ENCODE data around the gene KRT73.

Gene KRT73

DNA sequence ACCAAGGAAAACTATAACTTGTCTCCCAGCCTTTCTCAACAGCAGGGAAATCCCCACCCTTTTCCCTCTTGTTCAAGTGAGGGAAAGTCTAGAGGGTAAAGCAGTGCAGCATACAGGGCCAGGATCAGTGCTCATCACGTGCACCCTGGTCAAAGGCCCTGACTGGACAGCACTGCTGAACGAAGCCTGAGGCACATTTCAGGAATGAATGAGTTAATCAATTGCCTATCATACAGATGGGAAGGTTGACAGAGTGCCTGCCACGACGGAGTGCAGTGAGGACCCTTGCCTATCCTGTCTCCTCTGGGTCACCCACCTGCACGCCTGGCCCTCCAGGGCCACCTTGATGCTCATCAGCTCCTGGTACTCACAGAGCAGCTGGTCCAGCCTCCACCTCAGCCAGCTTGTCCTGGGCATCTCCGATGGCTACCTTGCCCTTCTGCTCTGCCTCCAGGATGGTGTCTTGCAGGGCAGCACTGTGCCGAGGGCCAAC is 11.7 kb upstream of the KRT73 start:
- no peak for DNase-seq
- in situ Hi-C loops (cut with HindIII; ENCODE audit: low pct_ligation_motif_present, low pct_unique_long_range_greater_than_20kb, low sequenced_read_pairs), result no loop called here

- in situ Hi-C loops (cut with HindIII; ENCODE audit: low pct_ligation_motif_present, low pct_unique_long_range_greater_than_20kb, low sequenced_read_pairs), result no loop called here
- DNase-seq, result no peak
Measured at GRCh38 chr12:52629281-52630007, 11.1 kb upstream of the KRT73 start.

DNA sequence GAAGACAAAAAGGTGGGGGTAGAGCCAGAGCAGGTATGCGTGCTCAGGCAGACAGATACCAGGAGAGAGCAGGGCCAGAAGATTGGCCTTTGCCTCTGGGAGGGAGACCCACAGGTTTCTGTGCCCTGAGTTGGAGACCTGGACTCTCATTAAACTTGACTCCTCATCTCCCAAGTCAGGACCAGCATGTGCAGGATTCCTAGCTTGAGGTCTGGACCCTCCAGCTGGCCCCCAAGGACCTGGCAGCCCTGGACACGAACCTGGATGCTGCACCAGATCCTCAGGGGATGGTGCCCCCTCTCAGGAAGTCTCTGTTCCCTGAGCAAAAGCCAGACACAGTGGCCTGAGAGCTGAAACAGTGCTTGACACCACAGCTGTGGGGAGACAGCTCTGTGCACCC is 10.5 kb upstream of the KRT73 start:
- no peak for DNase-seq
- in situ Hi-C loops (cut with HindIII; ENCODE audit: low pct_ligation_motif_present, low pct_unique_long_range_greater_than_20kb, low sequenced_read_pairs), result no loop called here

DNA sequence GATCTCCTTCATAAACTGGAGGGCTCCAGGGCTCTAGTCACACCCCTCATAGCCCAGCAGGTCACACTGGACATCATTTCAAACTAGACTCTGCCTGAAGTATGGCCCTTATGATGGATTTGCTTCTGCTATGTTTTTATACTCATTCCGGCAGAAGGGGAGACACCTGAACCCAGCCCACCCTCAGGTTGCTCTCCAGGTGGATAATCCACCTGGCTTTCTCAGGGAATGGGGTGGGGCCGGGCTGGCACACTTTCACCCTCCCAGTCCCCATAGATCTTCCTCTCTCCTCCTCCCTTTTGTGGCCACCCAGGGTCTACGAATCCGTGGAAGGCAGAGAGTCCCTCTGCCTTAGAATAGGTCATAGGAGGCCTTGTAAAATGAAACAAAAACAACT is 9.8 kb upstream of the KRT73 start:
- in situ Hi-C loops (cut with HindIII; ENCODE audit: low pct_ligation_motif_present, low pct_unique_long_range_greater_than_20kb, low sequenced_read_pairs), result no loop called here
- no peak for DNase-seq

DNA sequence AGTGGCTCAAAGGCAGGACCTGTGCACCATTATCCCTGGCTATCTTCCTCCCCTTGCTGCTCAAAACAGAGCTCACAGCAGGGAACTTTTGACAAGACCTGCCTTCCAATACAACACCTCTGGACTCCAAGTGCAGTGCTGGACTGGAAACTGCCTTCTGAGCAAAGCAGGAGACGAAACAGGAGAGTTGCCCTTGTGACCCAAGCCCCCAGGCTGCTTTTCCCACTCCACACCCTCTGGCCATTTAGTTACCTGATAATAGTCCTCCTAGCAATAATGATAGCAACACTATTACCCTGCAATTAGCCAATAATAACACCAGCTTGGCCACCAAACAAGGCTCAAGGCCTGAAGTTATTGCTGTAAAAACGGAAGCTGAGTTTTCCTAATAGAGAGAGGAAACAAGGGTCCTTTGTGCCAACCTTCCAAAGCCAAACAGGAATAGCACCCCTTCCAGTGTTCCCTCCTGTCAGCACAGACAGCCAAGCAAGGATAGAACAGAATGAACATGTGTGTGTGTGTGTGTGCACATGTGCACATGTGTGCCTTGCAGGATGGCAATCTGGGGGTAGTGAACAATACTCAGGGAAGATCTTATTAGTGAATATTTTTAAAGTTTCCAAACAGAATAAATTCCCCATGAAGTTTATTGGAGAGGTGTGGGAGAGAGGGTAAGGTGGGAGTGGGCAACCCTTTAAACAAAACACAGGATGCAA is 9.2 kb upstream of the KRT73 start:
- no peak for DNase-seq
- in situ Hi-C loops (cut with HindIII; ENCODE audit: low pct_ligation_motif_present, low pct_unique_long_range_greater_than_20kb, low sequenced_read_pairs), result no loop called here

DNA sequence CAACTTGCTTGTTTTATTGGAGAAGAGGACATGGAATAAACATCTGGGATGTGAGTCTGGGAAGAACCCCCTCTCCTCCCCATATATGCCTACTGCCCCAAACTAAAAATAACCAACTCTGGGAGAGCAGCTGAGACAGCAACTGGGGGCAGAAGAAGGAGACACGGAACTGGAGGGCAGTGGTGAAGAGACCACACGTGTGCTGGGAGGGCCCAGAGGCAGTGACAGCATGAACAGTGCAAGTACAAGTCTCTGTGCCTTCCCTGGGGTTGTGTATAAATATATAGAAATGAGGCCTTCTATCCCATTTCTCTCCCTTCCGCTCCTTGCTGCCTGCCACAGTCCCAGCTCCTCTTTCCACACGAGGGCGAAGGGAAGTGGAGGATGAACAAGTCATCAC is 4.0 kb upstream of the KRT73 start:
- in situ Hi-C loops (cut with HindIII; ENCODE audit: low pct_ligation_motif_present, low pct_unique_long_range_greater_than_20kb, low sequenced_read_pairs), result no loop called here
- no peak for DNase-seq

- in situ Hi-C loops (cut with HindIII; ENCODE audit: low pct_ligation_motif_present, low pct_unique_long_range_greater_than_20kb, low sequenced_read_pairs), result no loop called here
Measured at GRCh38 chr12:52618866-52619265, 507 bp upstream of the KRT73 start.

DNA sequence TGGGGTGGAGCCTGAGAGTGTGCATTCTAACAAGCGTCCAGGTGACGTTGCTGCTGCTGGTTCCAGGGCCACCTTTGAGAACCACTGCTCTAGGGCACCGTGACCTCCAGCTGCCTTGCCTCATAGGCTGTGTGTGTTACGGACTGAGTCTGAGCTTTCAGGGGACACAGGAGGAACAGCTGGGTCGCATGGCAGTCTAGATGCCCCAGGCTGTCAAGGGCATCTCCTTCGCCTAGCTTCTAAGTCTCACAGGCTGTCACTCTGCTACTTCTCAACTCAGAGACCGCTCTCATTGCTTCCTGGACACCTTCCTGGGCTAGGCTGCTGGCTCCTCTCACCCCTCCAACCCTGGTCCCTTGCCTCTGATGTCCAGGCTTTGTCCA is 965 bp downstream of the KRT73 start:
- DNase-seq, result no peak
- in situ Hi-C loops (cut with HindIII; ENCODE audit: low pct_ligation_motif_present, low pct_unique_long_range_greater_than_20kb, low sequenced_read_pairs), result no loop called here

More at GRCh38 chr12:52618866-52619265, 507 bp upstream of the KRT73 start:
- DNase-seq, result no peak

GRCh38 chr12:52616680-52617402 is 1.5 kb downstream of the KRT73 start:
- no peak for DNase-seq
- in situ Hi-C loops (cut with HindIII; ENCODE audit: low pct_ligation_motif_present, low pct_unique_long_range_greater_than_20kb, low sequenced_read_pairs), result no loop called here

GRCh38 chr12:52615912-52616311 is 2.4 kb downstream of the KRT73 start:
- in situ Hi-C loops (cut with HindIII; ENCODE audit: low pct_ligation_motif_present, low pct_unique_long_range_greater_than_20kb, low sequenced_read_pairs), result no loop called here
- DNase-seq, result no peak

- in situ Hi-C loops (cut with HindIII; ENCODE audit: low pct_ligation_motif_present, low pct_unique_long_range_greater_than_20kb, low sequenced_read_pairs), result no loop called here
- no peak for DNase-seq
Measured at GRCh38 chr12:52615208-52615868, 3.0 kb downstream of the KRT73 start.

DNA sequence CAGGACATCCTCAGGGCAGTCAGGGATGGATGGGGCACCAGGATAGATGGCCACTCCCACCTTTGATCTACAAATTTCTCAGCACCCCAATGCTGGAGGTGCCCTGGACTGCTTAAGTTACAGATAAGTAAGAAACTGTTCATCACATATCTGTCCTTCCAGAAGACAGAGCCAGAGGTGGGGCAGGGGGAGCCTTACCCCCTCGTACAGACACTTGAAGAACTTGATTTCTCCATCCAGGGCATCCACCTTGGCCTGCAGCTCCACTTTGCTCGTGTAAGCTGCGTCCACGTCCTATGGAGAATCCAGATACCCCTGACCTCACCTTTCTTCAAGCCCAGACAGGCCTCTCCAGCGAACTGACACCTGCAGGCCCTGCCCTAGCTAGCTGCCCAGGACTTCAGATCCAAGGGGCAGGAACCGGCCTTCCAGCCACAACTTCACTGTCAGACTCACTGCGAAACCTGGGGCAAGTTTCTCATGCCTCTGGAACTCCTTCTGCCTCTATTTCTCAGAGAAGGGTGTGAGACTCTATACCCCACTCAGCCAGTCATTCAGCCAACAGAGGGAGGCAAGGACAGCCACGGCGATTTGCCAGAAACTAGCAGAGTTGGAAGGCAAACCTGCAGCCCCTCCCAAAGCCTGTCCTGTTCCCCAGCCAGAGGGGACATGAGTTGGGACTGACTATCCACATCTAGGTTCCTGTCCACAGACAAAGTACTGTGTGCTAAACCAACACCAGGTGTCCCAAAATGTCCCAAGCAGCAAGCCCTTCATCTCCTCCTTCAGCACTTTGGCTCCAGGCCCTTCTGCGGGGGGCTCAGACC is 3.8 kb downstream of the KRT73 start:
- no peak for DNase-seq
- in situ Hi-C loops (cut with HindIII; ENCODE audit: low pct_ligation_motif_present, low pct_unique_long_range_greater_than_20kb, low sequenced_read_pairs), result no loop called here

DNA sequence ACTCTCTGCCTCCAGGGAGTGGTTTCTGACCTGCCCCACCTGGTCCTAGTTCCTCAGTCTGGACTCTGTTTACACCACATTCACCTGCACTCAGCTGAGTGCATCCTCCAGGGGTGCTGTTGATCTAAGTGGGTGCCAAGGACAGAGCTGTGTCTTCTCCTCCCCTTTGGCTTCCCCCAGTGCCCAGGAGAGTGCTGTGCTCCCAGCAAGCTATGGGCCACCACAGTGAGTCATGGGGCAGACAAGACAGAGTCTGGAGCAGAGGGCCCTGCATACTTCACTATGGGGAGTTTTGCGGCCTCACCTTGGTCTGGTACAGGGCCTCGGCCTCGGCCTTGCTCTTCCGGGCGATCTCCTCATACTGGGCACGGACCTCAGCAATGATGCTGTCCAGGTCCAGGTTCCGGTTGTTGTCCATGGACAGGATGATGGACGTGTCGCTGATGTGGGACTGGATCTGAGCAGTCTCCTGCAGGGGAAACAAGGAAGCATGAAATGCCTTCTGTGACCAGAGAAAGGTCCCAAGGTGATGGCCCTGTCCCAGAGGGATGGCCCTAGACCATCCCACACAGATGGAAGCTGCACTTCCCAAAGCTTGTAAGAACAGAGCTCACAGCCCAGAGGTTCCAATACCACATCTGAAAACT is 4.9 kb downstream of the KRT73 start:
- in situ Hi-C loops (cut with HindIII; ENCODE audit: low pct_ligation_motif_present, low pct_unique_long_range_greater_than_20kb, low sequenced_read_pairs), result no loop called here
- no peak for DNase-seq

DNA sequence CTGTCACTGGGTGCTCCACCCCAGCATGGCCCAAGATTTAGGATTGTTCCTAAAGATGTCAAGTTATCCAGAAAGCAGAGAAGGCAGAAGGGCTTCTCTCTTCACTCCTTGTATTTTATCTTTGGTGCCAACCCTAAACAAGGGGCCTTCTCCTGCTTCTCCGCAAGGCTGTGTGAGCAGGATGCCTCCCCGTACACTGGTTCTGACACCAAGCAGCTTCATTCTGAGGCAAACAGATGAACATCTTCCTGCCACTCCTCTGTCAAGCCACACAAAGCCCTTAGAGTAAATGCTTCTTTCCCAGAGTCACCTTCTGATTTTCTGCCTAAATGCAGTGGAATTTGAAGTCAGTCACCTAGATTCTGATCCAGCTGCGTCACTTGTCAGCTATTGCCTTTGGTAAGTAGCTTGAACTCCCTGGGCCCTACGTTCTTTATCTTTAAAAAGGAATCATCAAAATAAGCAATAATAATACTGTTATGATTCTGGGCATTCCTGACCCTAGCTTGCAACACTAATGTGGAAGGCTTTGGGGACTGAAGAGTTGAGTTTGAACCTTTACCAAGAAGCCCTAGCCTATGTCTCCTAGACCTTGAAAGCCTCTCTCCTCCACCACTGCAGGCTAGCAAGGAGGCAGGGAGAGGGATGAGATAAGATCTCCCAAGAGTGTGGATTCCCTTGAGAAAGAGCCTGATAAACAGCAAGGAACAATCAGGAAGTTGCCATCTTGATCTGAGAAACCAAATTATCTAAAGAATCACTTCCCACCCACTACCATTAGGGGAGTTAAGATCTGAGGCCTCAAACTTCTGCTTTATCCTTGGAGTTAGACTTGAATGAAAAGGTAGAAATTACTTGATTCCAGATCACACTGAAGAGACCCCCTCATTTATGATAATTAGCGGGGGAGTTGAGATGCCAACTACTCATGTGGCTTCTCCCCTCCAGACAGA is 5.7 kb downstream of the KRT73 start:
- in situ Hi-C loops (cut with HindIII; ENCODE audit: low pct_ligation_motif_present, low pct_unique_long_range_greater_than_20kb, low sequenced_read_pairs), result no loop called here
- DNase-seq, result no peak

DNA sequence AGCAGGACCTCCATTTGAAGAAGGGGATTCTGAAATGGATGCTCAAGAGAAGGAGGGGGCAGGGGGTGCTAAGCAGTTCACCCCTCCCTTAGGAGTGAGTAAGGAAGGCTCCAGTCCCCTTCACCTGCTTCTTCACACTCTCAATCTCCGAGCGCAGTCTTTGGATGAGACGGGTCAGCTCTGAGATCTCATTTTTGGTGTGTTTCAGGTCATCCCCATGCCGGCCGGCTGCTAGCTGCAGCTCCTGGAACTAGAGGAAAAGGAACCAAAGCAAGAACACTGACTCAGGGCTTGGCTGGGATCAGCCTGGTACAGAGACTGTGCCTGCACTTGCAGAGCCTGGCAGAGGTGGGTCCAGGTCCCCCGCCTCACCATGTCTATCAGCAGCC is 7.3 kb downstream of the KRT73 start:
- DNase-seq, result no peak
- in situ Hi-C loops (cut with HindIII; ENCODE audit: low pct_ligation_motif_present, low pct_unique_long_range_greater_than_20kb, low sequenced_read_pairs), result no loop called here

GRCh38 chr12:52608826-52609630 is 9.3 kb downstream of the KRT73 start:
- no peak for DNase-seq
- in situ Hi-C loops (cut with HindIII; ENCODE audit: low pct_ligation_motif_present, low pct_unique_long_range_greater_than_20kb, low sequenced_read_pairs), result no loop called here

Measured in ACHN (cell line).